NCI-H510A (cell line): ENCODE measurements around the gene ZC3H13.

Source experiments
- DNase-seq: peaks from one replicate; lab custom pipeline; 2025; lab: John Stamatoyannopoulos, UW

The ZC3H13 gene

DNA sequence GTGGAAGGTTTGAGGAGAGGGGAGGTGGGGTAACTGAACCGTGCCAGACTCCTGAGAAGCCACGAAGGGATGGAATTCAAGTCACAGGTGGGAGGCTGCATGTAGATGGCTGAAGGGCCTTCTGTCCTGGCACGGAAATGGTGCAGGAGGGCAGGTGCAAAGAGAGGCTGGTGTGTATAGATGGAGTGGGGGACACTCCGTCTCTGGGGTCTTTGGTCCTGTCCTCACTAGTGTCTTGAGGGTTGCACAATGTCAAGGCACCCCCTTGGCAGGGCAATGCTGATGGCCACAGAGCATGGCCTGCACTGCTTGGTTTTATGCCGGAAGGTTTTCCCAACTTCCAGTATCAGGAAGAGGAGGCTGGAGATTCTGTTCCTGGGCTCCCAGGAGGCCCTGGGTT, 118.3 kb downstream of the ZC3H13 start:
- no peak for DNase-seq

DNA sequence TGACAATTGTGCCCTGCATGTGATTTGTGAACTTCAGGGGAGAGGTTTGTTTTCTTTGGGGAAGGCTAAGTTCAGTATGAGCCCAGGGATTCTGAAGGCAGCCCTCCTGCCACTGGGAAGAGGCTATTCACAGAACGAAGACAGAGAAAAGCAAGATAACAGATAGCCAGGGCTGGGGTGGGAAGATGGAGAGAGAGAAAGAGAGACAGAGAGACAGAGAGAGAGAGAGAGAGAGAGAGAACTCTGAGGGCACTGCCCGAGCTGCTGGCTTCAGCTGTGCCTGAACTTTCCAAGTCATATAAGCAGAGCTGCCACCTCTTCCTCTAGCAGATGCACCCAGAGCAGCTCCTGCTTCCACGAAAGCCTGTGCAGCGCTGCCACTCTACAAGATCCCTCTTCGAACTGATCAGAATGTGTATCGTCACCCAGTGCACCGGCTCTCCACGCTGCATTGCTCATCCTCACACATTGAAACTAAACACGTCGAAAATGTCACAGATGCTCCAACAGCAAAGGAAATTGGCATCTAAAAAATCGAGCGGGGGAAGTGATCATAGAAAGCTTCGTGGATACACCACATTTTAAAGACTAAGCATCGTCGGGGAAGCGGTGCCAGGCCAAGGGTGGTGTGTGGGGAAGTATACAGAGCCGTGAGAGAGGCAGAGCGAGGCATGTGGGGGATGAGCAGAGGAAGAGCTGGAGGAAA, 119.2 kb downstream of the ZC3H13 start:
- DNase-seq: no peak

- no peak for DNase-seq
These were observed 119.9 kb downstream of the ZC3H13 start for GRCh38 chr13:45932676-45933075.

DNA sequence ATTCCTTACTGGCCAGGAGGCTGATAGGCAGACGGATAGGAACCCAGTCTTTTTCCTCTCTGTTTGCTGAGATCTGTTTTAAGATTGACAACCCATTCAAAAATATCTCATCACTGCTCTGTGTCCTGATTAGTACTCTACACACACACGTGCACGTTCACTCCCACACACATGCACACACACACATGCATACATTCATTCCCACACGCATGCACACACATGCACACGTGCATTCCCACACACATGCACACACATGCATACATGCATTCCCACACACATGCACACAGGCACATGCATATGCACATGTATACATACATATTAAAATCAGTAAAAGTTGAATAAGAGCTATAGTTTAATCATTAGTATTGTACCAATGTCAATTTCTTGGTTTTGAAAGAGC, 120.4 kb downstream of the ZC3H13 start:
- DNase-seq: no peak

DNA sequence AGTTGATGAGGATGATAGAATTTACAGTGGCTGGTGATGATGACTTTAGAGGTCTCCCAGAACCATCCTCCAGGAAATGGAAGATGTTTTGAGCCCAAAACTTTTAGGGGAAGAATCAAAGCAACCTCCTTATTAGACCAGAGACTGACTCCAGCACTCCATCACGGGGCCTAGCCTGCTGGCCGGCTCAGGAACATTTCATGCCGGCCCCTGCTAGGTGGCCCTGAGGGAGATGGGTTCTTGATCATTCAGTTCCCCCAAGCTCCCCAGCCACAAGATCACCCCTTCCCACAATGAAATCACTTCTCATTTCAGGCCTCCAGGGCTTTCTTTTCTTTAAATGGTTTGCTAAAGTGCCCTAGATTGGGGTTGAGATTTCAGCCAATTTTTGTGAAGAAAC, 121.3 kb downstream of the ZC3H13 start:
- no peak for DNase-seq

GRCh38 chr13:45930177-45930576, 122.4 kb downstream of the ZC3H13 start:
- DNase-seq: no peak

DNA sequence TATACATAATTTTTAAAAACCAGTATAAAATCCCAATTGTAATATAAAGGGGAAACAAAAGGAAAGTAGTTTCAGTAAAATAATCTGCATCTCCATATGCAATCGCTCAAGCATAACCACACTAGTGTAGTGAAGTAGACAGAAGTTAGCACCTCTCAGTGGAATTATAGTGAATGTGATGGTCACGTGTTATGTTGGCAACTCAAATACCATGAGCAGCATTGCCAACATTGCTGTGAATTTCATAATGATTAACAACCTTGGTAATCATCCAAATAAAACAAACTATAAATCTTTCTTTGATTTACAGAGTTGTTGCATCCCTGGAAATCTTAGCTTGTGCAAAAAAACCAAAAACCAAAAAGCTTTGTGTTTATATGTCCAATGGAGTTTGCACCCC, 123.7 kb downstream of the ZC3H13 start:
- no peak for DNase-seq

GRCh38 chr13:45928176-45928575, 124.4 kb downstream of the ZC3H13 start:
- DNase-seq: no peak

GRCh38 chr13:45926741-45927140, 125.8 kb downstream of the ZC3H13 start:
- DNase-seq: no peak

DNA sequence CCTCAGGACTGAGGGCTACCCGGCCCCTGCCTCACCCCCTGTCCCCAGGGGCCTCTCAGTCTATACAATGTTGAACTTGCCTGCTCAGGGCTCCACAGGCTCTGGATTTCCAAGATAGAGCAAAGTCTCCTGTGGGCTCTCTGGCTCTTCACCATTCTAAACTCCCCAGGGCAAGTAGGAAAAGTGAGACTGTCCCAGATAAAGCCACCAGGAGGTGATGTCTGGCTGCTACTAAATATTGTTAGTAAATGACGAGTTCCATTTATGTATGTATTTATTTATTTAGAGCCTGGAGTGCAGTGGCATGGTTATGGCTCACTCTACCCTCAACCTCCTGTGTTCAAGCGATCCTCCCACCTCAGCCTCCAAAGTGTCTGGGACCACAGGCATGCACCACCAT, 127.4 kb downstream of the ZC3H13 start:
- DNase-seq: no peak

DNA sequence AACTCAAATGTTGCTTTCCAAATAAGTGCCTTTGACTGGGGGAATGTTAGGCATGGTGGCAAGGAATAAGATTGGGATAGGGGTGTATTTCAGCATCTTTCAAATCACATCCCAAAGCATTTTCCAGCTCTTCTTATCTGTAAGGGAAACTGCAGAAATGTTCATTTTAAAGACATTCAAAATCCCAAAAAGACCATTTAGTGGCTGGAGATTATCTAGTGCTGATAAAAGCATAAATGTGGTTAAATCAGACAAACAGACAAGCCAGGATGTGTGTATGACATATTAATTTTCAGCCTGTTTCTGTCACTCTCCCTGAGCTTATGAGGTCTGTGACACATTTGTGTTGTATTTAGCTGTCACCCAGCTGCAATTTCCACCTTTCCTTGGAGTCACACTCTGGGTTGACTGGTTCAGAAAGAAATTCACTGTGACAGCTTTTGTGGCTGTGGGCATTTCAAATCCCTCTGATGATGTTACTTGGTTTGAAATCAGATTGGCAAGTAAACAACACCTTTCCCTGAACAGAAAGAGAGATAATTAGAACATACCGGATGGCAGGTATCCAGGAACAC, 131.3 kb downstream of the ZC3H13 start:
- DNase-seq: no peak

DNA sequence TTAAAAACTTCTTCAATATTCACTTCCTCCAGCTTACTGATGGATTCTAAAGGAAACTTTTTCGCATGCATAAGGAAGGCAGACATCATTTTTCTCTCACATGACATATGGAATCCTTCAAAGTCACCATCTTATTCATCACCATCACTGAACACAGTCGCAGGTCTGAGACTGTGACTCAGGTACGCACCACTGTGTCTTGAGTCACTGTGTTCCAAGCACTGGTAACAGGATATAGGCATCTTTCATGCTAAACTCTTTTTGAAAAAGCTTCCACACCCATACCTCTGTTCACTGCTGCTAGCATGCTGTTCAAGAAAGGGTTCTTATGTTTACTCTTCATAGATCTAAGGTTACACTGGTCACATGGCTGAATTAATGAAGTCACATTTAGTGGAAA, 133.9 kb downstream of the ZC3H13 start:
- no peak for DNase-seq

DNA sequence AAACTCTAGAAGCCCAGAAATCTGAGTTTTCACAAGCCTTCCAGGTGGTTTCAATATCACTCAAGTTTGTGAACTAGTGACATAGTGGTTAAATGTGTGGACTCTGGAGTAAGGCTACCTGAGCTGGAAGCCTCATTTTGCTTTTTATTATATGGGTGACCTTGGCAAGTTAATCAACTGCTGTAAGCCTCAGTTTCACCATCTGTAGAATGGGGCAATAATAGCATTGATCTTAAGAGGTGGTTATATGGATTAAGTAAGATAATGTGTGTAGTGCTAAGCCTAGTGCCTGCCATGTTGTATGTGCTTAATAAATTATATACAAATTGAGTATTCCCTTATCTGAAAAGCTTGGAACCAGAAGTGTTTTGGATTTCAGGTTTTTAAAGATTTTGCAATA, 135.5 kb downstream of the ZC3H13 start:
- DNase-seq: no peak

DNA sequence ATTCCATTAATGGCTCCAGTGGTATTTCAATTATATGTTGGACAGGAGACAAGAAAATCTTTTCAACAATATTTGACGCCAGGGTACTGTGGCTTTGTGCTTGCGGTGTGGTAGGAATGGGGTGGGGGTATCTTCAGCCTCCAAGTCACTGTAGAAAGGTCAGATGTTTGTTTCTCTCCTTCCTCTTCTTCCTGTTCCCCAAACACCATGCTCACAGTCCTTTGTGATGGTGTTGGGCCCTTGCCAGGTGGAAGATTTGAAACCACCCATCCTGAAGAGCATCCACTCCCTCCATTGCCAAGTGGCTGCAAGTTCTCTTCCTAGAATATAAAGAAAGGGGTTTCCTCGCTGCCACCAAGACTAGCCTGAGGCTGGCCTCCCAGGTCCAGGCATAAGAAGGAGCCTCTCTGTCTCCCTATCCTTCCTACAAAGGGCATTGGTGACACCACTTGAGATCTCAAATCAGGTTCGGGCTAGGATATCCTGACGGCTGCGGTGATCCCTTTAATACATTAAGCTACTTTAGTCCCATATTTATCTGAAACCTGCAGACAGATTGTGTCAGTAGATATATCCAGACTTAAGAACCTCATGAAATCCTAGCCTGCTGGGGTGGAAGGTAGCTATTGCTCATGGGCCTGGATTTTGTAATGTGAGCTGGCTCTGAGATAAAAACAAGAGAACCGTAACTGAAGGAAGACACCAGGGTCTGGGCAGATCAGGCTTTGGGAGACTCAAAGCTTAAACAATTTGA, 136.7 kb downstream of the ZC3H13 start:
- DNase-seq: no peak

GRCh38 chr13:45909673-45910072, 142.9 kb downstream of the ZC3H13 start:
- no peak for DNase-seq

- DNase-seq: no peak
These were observed 143.5 kb downstream of the ZC3H13 start for GRCh38 chr13:45909089-45909488.

GRCh38 chr13:45907503-45907902, 145.0 kb downstream of the ZC3H13 start:
- no peak for DNase-seq
